ENCODE data around the gene PPP2R3A.

DNA sequence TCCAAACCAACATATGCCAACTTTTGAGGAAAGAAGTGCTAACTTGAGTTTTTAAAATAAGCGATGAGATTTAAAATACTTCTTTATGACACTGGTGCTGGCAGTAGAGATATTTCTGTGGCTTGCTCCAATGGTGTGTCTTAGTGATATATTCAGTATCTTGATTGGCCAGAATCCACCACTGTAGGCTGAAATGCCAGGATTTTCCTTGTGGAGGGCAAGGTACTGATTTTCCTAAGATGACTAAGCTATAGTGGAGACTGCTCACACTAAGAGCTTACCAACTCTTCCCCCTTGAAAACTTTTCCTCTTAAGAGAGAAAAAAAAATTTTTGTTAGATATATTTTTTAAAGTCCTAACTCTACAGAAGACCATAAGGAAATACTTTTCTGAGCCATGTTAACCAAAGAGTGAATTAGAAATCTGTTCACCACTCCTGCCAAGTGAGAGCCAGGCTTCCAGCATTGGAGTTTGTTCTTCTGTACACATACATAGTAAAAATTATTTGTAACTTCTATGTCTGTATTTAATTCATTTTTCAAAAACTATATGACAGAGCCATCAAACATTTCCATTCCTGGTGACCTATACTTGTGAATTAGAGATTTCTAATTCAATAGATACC lies 109.1 kb downstream of the PPP2R3A start:
- TF ChIP-seq CTCF (IDR thresholded peaks at IDR 0.05) (no peak), POLR2A (IDR thresholded peaks at IDR 0.05) (no peak)

Data from right lobe of liver (tissue), 4 donors.